Activated CD4-positive, alpha-beta T cell treated with anti-CD3 and anti-CD28 coated beads, Interleukin-2, amount 50 U/mL, for 1 hour (primary cell): ENCODE measurements around the gene TARBP1.
"Not testable (repeated sequence)": the region's sequence is repeated elsewhere in the genome, so short reads cannot be mapped to it uniquely, and the experiment has no call there.

Experiments
- DNase-seq: peaks from one replicate; pipeline ENCODE4 v3.0.0-alpha.2; 2020

Gene TARBP1

GRCh38 chr1:234478481-234479309, at the start of gene TARBP1:
Gene TARBP1, minus strand, starts transcription at chr1:234479179. Its CDS starts 76 bp downstream, at chr1:234479103.
- peak; percentile 68 for DNase-seq

- DNase-seq = no peak
These were observed 49.3 kb upstream of the TARBP1 start for GRCh38 chr1:234528074-234528865.

- no peak for DNase-seq
These were observed 48.4 kb upstream of the TARBP1 start for GRCh38 chr1:234527346-234527745.

GRCh38 chr1:234526922-234527321, 47.9 kb upstream of the TARBP1 start:
- DNase-seq = no peak

- no peak for DNase-seq
These were observed 46.3 kb upstream of the TARBP1 start for GRCh38 chr1:234525099-234525799.

GRCh38 chr1:234521836-234522235, 42.9 kb upstream of the TARBP1 start:
- DNase-seq = no peak

- DNase-seq = no peak
These were observed 42.2 kb upstream of the TARBP1 start for GRCh38 chr1:234520908-234521817.

GRCh38 chr1:234519506-234519905, 40.5 kb upstream of the TARBP1 start:
- DNase-seq = no peak

GRCh38 chr1:234518876-234519275, 39.9 kb upstream of the TARBP1 start:
- no peak for DNase-seq

- DNase-seq = not testable (repeated sequence)
These were observed 39.1 kb upstream of the TARBP1 start for GRCh38 chr1:234518086-234518485.

- DNase-seq = no peak
These were observed 38.3 kb upstream of the TARBP1 start for GRCh38 chr1:234517110-234517802.

- no peak for DNase-seq
These were observed 36.9 kb upstream of the TARBP1 start for GRCh38 chr1:234515821-234516241.

- DNase-seq = no peak
These were observed 36.4 kb upstream of the TARBP1 start for GRCh38 chr1:234515411-234515810.

- DNase-seq = no peak
These were observed 33.5 kb upstream of the TARBP1 start for GRCh38 chr1:234512451-234512861.

- DNase-seq = no peak
These were observed 30.7 kb upstream of the TARBP1 start for GRCh38 chr1:234509457-234510328.

GRCh38 chr1:234507626-234508387, 28.8 kb upstream of the TARBP1 start:
- no peak for DNase-seq

- no peak for DNase-seq
These were observed 28.1 kb upstream of the TARBP1 start for GRCh38 chr1:234507089-234507488.

- no peak for DNase-seq
These were observed 26.8 kb upstream of the TARBP1 start for GRCh38 chr1:234505769-234506102.

- DNase-seq = no peak
These were observed 26.2 kb upstream of the TARBP1 start for GRCh38 chr1:234504969-234505768.
